Rectal smooth muscle tissue (tissue), 1 donor: ENCODE data around the gene PCDHGC4.

Experiments used
- H3K27ac ChIP-seq: one replicate; pipeline ENCODE4 v1.7.0; 2013; ENCODE audit warnings: low read depth, low read length, inconsistent platforms
- H3K27me3 ChIP-seq: one replicate; pipeline ENCODE4 v1.7.0; 2013; ENCODE audit warnings: low read length; ENCODE audit not compliant: control insufficient read depth, insufficient read depth
- H3K36me3 ChIP-seq: one replicate; pipeline ENCODE4 v1.7.0; 2013; ENCODE audit warnings: low read length; ENCODE audit not compliant: control insufficient read depth, insufficient read depth
- H3K4me1 ChIP-seq: one replicate; pipeline ENCODE4 v1.7.0; 2013; ENCODE audit warnings: low read length; ENCODE audit not compliant: control insufficient read depth, insufficient read depth
- H3K4me3 ChIP-seq: one replicate; pipeline ENCODE4 v1.7.0; 2013; ENCODE audit warnings: low read length
- H3K9ac ChIP-seq: one replicate; pipeline ENCODE4 v1.7.0; 2013; ENCODE audit warnings: low read length

Gene PCDHGC4

DNA sequence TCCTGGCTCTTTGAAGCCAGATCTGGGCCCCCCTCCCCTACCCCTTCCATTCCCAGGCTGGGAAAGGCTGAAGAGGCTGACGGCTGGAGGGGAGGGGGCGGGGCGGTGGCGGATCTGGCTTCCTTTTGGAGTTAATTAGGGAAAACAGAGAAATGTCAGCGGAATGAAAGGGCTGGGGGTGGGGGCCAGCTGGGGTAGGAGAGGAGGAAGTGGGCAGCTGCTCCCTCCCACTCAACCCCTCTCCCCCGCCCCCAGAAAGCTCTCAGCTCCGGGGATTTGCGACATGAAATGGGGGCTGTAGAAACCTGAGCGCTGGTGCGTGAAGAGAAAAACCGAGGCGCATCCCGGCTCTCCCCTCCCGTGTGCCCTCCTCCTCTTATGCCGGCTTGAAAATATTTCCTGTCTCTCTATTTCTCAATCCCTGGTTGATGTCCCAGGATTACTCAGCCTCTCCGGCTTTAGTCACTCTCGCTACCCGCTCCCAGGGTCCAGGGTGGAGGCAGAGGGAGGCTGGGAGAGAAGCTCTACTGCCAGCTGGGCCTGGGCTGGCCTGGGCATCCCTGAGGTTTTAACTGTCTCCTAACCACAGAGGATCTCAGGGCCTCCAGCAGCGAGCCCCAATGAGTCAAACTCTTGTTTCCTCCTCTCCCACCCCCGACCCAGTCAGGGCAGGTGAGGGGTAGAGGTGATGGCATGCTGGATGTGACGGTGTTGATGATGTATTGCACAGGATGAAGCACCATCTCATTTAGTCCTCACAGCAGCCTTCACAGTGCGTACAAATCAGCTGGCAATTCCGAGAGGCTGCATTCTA, 24.2 kb downstream of the PCDHGC4 start:
- peak overlapping the region; percentile 83 for H3K27ac ChIP-seq
- H3K9ac ChIP-seq, result no peak overlapping the region
- H3K4me3 ChIP-seq, result peak overlapping the region; percentile 45
- peaks cover 9% of the 10 kb centered on the region for H3K36me3 ChIP-seq
- H3K27me3 ChIP-seq, result no peaks in the 10 kb centered on the region
- peaks cover 18% of the 10 kb centered on the region for H3K4me1 ChIP-seq

DNA sequence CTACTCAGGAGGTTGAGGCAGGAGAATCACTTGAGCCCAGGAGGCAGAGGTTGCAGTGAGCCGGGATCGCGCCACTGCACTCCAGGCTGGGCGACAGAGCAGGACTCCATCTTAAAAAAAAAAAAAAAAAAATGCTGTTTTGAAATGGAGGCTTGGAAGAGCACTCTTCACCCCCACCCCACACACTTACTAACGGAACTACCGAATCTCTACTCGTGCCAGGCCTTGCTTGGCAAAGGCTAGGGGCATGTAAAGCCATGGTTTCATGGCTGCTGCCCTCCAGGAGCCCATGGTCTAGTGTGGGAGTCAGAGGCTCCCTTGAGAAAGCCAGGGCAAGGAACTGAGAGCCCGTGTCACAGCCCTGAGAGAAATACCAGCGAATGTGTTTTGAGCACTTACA, 25.3 kb downstream of the PCDHGC4 start:
- H3K36me3 ChIP-seq, result peaks cover 7% of the 10 kb centered on the region
- H3K27ac ChIP-seq, result no peak overlapping the region
- H3K4me1 ChIP-seq, result peaks cover 28% of the 10 kb centered on the region
- H3K9ac ChIP-seq, result no peak overlapping the region
- no peak overlapping the region for H3K4me3 ChIP-seq
- no peaks in the 10 kb centered on the region for H3K27me3 ChIP-seq

DNA sequence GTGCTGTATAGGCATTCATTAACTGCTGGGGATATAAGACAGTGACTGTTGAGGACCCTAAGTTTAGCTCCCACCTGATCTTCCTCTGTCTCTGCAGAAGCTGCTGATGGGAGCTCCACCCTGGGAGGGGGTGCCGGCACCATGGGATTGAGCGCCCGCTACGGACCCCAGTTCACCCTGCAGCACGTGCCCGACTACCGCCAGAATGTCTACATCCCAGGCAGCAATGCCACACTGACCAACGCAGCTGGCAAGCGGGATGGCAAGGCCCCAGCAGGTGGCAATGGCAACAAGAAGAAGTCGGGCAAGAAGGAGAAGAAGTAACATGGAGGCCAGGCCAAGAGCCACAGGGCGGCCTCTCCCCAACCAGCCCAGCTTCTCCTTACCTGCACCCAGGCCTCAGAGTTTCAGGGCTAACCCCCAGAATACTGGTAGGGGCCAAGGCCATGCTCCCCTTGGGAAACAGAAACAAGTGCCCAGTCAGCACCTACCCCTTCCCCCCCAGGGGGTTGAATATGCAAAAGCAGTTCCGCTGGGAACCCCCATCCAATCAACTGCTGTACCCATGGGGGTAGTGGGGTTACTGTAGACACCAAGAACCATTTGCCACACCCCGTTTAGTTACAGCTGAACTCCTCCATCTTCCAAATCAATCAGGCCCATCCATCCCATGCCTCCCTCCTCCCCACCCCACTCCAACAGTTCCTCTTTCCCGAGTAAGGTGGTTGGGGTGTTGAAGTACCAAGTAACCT, 26.2 kb downstream of the PCDHGC4 start:
- Histone ChIP-seq H3K27ac (no peak overlapping the region), H3K9ac (no peak overlapping the region), H3K4me3 (no peak overlapping the region), H3K4me1 (peaks cover 31% of the 10 kb centered on the region), H3K36me3 (peaks cover 6% of the 10 kb centered on the region), H3K27me3 (no peaks in the 10 kb centered on the region)

DNA sequence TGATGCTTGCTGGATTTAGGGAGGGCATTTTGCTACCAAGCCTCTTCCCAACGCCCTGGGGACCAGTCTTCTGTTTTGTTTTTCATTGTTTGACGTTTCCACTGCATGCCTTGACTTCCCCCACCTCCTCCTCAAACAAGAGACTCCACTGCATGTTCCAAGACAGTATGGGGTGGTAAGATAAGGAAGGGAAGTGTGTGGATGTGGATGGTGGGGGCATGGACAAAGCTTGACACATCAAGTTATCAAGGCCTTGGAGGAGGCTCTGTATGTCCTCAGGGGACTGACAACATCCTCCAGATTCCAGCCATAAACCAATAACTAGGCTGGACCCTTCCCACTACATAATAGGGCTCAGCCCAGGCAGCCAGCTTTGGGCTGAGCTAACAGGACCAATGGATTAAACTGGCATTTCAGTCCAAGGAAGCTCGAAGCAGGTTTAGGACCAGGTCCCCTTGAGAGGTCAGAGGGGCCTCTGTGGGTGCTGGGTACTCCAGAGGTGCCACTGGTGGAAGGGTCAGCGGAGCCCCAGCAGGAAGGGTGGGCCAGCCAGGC, 27.0 kb downstream of the PCDHGC4 start:
- H3K9ac ChIP-seq, result no peak overlapping the region
- H3K4me3 ChIP-seq, result peak overlapping the region; percentile 86
- no peaks in the 10 kb centered on the region for H3K27me3 ChIP-seq
- peak overlapping the region; percentile 91 for H3K27ac ChIP-seq
- H3K4me1 ChIP-seq, result peaks cover 29% of the 10 kb centered on the region
- peaks cover 6% of the 10 kb centered on the region for H3K36me3 ChIP-seq

DNA sequence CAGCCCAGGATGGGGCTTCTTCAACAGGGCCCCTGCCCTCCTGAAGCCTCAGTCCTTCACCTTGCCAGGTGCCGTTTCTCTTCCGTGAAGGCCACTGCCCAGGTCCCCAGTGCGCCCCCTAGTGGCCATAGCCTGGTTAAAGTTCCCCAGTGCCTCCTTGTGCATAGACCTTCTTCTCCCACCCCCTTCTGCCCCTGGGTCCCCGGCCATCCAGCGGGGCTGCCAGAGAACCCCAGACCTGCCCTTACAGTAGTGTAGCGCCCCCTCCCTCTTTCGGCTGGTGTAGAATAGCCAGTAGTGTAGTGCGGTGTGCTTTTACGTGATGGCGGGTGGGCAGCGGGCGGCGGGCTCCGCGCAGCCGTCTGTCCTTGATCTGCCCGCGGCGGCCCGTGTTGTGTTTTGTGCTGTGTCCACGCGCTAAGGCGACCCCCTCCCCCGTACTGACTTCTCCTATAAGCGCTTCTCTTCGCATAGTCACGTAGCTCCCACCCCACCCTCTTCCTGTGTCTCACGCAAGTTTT, 27.6 kb downstream of the PCDHGC4 start:
- Histone ChIP-seq H3K9ac (no peak overlapping the region), H3K4me3 (peak overlapping the region; percentile 86), H3K36me3 (peaks cover 6% of the 10 kb centered on the region), H3K27me3 (no peaks in the 10 kb centered on the region), H3K27ac (peak overlapping the region; percentile 91), H3K4me1 (peaks cover 24% of the 10 kb centered on the region)

DNA sequence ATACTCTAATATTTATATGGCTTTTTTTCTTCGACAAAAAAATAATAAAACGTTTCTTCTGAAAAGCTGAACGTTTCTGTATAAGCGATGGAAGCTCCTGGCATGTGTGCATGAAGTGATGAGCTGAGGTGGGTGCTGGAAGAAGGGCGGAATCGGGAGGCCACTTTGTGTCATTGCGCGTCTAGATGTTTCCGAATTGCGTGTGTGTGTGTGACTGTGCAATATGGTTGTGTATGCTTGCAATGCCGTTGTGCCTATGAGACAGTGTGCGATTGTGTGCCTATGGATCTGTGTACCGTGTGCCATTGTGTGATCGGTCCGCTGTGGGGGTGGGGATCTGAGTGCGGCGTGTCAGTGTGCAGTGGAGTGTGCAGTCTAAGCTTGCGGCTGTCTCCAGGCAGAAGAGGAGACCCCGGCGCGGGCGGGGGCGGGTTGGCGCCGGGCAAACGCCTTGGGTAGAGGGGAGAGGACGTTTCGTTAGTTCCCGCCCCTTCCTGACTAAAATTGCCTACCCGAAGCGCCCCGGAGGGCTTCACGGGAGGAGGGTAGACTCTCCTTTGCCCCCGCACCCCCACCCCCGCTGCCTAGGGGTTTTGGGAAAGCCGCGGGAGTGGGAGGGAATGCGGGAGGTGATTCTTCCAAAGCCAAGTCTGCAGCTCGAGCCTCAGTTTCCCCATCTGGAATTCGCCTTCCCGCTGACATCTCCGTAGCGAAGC, 28.2 kb downstream of the PCDHGC4 start:
- Histone ChIP-seq H3K4me1 (peaks cover 18% of the 10 kb centered on the region), H3K27ac (peak overlapping the region; percentile 91), H3K4me3 (peak overlapping the region; percentile 86), H3K27me3 (no peaks in the 10 kb centered on the region), H3K36me3 (peaks cover 6% of the 10 kb centered on the region), H3K9ac (peak overlapping the region; percentile 57)

DNA sequence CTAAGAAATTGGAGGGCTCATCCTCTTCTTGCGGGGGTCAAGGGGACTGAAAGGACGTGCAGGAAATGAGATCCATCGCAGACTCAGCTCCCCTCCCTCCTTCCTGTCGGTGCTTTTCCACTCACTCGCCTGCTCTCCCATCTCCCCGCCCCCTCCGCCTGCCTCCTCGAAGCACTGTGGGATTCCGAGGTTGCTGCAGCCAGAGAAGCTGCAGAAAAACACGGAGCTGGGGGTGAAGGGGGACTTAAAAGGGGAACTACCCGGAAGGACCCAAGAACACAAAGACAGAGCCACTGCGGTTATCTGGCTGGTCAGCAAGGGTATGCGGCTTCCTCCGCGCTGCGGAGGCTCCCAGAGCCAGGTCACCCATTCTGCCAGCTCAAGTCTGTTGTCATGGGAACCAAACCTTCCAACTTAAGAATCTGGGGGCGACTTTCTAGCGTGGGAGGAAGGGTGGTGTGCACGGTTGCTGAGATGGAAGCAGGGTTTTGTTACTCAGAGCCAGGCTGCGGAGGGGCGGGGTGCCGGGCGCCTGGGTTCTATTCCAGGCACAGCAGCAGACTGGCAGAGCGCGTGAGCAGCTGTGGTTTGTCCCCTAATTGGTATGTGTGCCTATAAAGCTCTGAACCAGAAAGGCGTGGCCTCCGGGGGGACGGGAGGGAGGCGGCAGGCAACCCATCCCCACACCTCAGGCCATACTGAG, 28.9 kb downstream of the PCDHGC4 start:
- Histone ChIP-seq H3K4me3 (peak overlapping the region; percentile 86), H3K9ac (peak overlapping the region; percentile 57), H3K27me3 (no peaks in the 10 kb centered on the region), H3K4me1 (peaks cover 14% of the 10 kb centered on the region), H3K27ac (peak overlapping the region; percentile 91), H3K36me3 (peaks cover 6% of the 10 kb centered on the region)

DNA sequence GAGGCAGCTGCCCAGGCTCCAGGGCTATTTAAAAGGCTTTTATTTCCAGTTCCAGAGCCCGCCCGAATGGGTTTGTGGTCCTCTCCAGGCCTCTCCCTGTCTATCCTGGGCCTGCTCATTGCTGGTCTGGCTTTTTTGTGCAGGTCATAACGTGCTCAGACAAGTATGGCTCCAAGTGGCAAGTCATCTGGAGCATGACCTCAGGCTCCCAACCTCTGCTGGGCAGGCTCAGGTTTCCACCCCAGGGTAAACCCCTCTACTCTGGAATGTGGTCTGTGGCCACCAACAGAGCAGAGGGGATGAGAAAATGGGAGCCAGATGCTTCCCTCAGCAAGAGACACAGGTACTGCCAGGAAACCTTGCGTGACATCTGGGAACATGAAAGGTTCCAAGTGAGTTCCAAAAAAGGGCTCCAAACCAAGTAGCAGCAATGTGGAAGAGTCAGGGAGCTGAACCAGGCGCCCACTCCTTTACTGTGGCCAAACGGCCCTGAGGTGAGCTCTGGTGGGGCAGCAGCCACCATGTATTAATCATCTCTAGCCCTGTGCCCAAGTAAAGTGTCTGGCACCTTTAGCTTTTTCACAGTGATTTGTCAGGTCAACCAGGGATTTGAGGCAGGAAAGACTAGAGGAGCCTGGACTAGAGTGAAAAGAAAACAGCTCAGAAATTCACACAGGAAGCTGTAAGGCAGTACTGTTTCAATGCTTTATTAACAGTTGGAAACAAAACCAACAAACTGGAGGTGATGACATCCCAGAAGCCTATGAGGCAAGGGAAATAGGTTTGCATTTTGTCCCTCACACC, 29.7 kb downstream of the PCDHGC4 start:
- H3K36me3 ChIP-seq, result peaks cover 6% of the 10 kb centered on the region
- peaks cover 14% of the 10 kb centered on the region for H3K4me1 ChIP-seq
- H3K27me3 ChIP-seq, result no peaks in the 10 kb centered on the region
- H3K4me3 ChIP-seq, result peak overlapping the region; percentile 86
- no peak overlapping the region for H3K9ac ChIP-seq
- peak overlapping the region; percentile 91 for H3K27ac ChIP-seq

DNA sequence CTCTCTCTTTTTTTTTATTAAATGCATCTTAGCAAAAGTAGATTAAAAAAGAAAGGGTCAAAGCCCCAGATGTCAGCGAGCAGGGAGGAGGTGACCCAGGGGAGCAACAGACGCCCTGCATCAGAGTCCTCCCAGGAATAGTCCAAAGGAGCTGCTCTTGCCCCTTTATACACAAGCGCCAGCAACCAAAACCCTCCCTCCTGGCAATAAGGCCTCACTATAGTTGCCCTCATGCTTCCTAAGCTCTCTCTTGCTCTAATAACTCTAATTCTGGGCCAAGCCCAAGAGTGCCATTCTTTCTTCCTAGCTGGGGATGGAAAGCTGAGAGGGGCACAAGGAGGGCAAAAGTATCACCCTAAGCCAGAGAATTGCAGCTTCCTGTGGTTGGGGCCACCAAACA, 30.3 kb downstream of the PCDHGC4 start:
- Histone ChIP-seq H3K36me3 (peaks cover 8% of the 10 kb centered on the region), H3K4me3 (no peak overlapping the region), H3K27ac (peak overlapping the region; percentile 91), H3K4me1 (peaks cover 14% of the 10 kb centered on the region), H3K27me3 (no peaks in the 10 kb centered on the region), H3K9ac (no peak overlapping the region)

DNA sequence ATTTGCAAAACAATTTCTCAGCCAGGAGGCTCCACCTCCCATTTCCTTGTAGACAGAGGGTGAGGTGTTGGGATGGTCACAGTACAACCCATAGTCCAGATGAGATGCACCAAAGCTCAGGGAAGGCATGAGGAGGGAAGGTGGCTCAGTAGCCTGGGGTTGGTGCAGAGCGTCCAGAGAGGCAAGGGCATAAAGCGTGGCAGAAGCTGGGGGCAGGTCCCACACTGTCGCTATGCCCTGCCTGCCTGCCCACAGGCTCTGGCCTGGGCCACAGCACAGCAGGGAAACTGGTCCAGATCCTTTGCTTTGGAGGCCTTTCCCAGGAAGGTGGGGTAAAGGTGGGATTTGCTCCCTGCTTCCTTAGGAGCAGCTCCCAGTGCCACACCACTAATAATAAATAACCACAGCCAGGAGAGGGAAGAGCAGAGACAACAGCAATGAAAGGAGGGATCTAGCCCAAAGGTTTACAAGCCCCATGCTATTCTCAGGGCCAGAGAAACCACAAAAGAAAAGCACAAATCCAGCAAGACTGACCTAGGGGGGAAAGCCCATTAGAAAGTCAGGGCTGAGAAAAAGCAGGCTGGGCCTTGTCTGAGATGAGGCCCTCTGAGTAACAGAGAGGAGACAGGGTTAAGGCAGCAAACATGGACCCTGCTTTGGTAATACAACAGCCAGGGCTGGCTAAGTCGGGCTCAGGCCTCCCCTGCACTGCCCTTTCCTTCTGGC, 31.3 kb downstream of the PCDHGC4 start:
- H3K4me3 ChIP-seq, result no peak overlapping the region
- no peaks in the 10 kb centered on the region for H3K27me3 ChIP-seq
- no peak overlapping the region for H3K27ac ChIP-seq
- H3K36me3 ChIP-seq, result peaks cover 8% of the 10 kb centered on the region
- no peak overlapping the region for H3K9ac ChIP-seq
- H3K4me1 ChIP-seq, result peaks cover 14% of the 10 kb centered on the region

DNA sequence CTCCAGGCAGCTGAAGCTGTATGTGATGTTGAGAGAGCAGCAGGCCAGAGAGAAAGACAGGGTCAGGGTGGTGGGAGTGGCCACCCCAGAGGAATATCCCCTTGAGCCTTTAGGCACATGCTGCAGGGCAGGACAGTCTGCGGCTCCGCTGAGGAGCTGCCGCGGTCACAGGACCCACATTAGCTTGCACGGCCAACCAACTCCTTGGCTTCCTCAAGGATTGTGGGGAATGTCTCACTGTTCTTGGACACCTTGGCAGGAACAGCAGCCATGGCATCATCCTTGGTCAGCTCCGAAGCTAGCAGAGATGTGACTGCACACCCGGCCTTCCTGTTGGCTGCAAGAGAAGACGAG, 31.8 kb downstream of the PCDHGC4 start:
- no peak overlapping the region for H3K4me3 ChIP-seq
- H3K27me3 ChIP-seq, result no peaks in the 10 kb centered on the region
- H3K27ac ChIP-seq, result no peak overlapping the region
- H3K4me1 ChIP-seq, result peaks cover 14% of the 10 kb centered on the region
- peaks cover 3% of the 10 kb centered on the region for H3K36me3 ChIP-seq
- H3K9ac ChIP-seq, result no peak overlapping the region
